ENCODE measurements around the gene TRIM54. TPM values are rescaled to one million over a fixed set of nuclear protein-coding genes. Genes with fewer than 3 reads are reported as not detected.

The TRIM54 gene
- total and polyA plus RNA-seq, 2 of the 8 experiments (the other 6 are each of a cell fraction or from before 2014, with no cell fraction given), result 3.9 to 5.8 TPM

- TF ChIP-seq GABPA (IDR thresholded peaks at IDR 0.05; ENCODE audit: borderline replicate concordance, insufficient read depth, low read length) (no peak), SP2 (IDR thresholded peaks at IDR 0.05; ENCODE audit: low read length) (no peak), EGR1 (IDR thresholded peaks at IDR 0.05; ENCODE audit: borderline replicate concordance, low read depth, low read length) (no peak)
Measured at GRCh38 chr2:27278010-27278409, 4.2 kb upstream of the TRIM54 start (continued).

Data from H1 (cell line).